K562 (cell line): ENCODE data around the gene SPTBN4. TPM values are rescaled to one million over a fixed set of nuclear protein-coding genes. Genes with fewer than 3 reads are reported as not detected.
A peak's percentile ranks its signal among the peaks of the same experiment; 100 is the strongest.

Source experiments
- CCAR2 ChIP-seq: fragments of 200-400 bp; formaldehyde crosslinking; IDR thresholded peaks from 2 replicates; pipeline ENCODE4 v1.6.1; 2017; ENCODE audit warnings: mild to moderate bottlenecking, low read depth, low read length
- CREB3L1 ChIP-seq: fragments of 450-650 bp; IDR thresholded peaks from 2 replicates; pipeline ENCODE4 v1.6.1; 2014; ENCODE audit warnings: low read depth, mild to moderate bottlenecking, moderate library complexity, borderline replicate concordance
- EZH2 ChIP-seq: IDR thresholded peaks from 2 replicates; pipeline ENCODE4 v1.6.1; 2012; ENCODE audit warnings: low read depth, mild to moderate bottlenecking, inconsistent platforms, low read length, borderline replicate concordance
- KDM4B ChIP-seq, 2 experiments: fragments of 450-650 bp in 1 of 2; sonication (generic) in 1 of 2; IDR thresholded peaks; 2 replicates each; pipeline ENCODE4 v1.6.1; 2016 to 2017; ENCODE audit warnings: borderline replicate concordance in 2 of 2, antibody characterized with exemption in 1 of 2, low read depth in 1 of 2, mild to moderate bottlenecking in 1 of 2
- ZFP91 ChIP-seq: sonication (generic); formaldehyde crosslinking; IDR thresholded peaks from 2 replicates; pipeline ENCODE4 v1.8.0; 2022; ENCODE audit warnings: mild to moderate bottlenecking, missing genetic modification reagents
- ZNF212 ChIP-seq: fragments of 450-650 bp; formaldehyde crosslinking; IDR thresholded peaks from 2 replicates; pipeline ENCODE4 v1.4.0; 2020; ENCODE audit warnings: mild to moderate bottlenecking
- ZNF280A ChIP-seq: fragments of 450-650 bp; IDR thresholded peaks from 2 replicates; pipeline ENCODE4 v1.6.1; 2018; ENCODE audit warnings: mild to moderate bottlenecking, low read depth; ENCODE audit not compliant: partially characterized antibody
- polyA plus RNA-seq, 8 experiments: library from polyadenylated mRNA; depleted of rRNA in 4 of 8; stranded (reverse) in 5 of 8; unstranded in 3 of 8; fragments of >200 nt; fragmentation: Nextera tagmentation in 2 of 8; fragmentation: Illumina TruSeq in 1 of 8; extraction: Ambion mirVana in 2 of 8; extraction: Trizol in 1 of 8; gene quantifications; 2 replicates each; pipeline versions ENCODE4 v1.2.1 to v1.2.3, GENCODE V29; 2011 to 2014; ENCODE audit warnings: inconsistent platforms in 1 of 8, missing spikeins in 1 of 8
- total RNA-seq, 7 experiments: library from RNA; depleted of rRNA in 6 of 7; stranded (reverse); fragments of >200 nt in 6 of 7; fragmentation: Illumina TruSeq in 2 of 7; extraction: Trizol in 2 of 7; gene quantifications; 2 replicates each; pipeline versions ENCODE4 v1.2.1 to v1.2.3, GENCODE V29; 2011 to 2021; ENCODE audit warnings: low replicate concordance in 1 of 7
- TF ChIP-seq, protein P1 (sequence below): fragments of 200-400 bp; formaldehyde crosslinking; IDR thresholded peaks from 2 replicates; pipeline ENCODE4 v1.6.1; 2017; ENCODE audit warnings: mild to moderate bottlenecking, low read depth, low read length, moderate library complexity
- TF ChIP-seq, protein P2 (sequence below): fragments of 150-350 bp; IDR thresholded peaks from 2 replicates; pipeline ENCODE4 v1.6.1; 2014; ENCODE audit warnings: low read depth, mild to moderate bottlenecking, low read length, borderline replicate concordance
- TF ChIP-seq, protein P3 (sequence below): fragments of 200-800 bp; sonication (Bioruptor generic); IDR thresholded peaks from 2 replicates; pipeline ENCODE4 v1.6.1; 2017; ENCODE audit warnings: missing genetic modification characterization, missing compliant biosample characterization

SPTBN4 gene
- total and polyA plus RNA-seq, 9 of the 15 experiments (the other 6 are each of a cell fraction or from before 2014, with no cell fraction given): 0.01 to 1.5 (median 0.86) TPM

DNA sequence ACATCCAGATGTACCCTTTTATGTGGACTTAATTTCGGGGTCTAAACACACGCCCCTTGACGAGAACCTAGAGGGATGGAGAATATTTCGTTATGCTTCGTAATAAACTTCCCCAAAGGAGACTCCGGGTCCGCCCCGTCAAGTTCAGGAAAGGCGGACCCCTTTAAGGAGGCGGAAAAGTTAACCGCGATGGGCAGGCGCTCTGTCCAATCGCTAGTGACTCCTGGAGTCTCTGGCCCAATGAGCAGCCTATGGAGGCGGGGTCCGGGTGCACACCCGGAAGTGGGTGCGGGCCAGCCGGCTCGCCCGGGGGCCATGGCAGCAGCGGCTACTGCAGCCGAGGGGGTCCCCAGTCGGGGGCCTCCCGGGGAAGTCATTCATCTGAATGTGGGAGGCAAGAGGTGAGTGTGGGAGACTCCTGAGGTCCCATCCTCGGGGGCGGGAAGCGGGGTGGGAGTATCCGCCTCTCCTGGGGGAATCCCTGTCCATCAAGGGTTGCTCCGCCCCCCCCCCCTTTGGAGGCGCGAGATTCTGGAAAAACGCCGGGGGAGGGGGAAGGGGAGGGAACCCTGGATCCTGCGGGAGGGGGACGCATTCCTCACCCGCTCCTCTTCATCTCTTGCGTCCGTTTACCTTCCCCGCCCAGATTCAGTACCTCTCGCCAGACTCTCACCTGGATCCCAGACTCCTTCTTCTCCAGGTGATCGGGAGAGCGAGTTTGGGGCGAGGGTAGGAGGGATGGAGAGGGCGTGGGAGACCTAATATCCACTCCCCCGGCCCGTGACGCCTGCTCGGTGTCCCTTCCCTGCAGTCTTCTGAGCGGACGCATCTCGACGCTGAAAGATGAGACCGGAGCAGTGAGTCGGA is 110.0 kb downstream of the SPTBN4 start, which contains the start of gene SHKBP1 (continued):
- TF ChIP-seq CREB3L1 (0 out of 2 replicates have a peak, but pooled peaks have one; percentile 21), ZFP91 (CRISPR knock-in tag) (peak; percentile 97), KDM4B (IDR thresholded peaks at IDR 0.05; ENCODE audit: borderline replicate concordance in 2 of 2, low read depth in 1 of 2) (peak in 1 of 2 experiments; percentile 56; a peak in 1 of 4 replicates), EZH2 (no peak), ZNF280A (no peak), ZNF212 (CRISPR knock-in tag) (no peak), CCAR2 (no peak)
- TF ChIP-seq, protein P1, sequence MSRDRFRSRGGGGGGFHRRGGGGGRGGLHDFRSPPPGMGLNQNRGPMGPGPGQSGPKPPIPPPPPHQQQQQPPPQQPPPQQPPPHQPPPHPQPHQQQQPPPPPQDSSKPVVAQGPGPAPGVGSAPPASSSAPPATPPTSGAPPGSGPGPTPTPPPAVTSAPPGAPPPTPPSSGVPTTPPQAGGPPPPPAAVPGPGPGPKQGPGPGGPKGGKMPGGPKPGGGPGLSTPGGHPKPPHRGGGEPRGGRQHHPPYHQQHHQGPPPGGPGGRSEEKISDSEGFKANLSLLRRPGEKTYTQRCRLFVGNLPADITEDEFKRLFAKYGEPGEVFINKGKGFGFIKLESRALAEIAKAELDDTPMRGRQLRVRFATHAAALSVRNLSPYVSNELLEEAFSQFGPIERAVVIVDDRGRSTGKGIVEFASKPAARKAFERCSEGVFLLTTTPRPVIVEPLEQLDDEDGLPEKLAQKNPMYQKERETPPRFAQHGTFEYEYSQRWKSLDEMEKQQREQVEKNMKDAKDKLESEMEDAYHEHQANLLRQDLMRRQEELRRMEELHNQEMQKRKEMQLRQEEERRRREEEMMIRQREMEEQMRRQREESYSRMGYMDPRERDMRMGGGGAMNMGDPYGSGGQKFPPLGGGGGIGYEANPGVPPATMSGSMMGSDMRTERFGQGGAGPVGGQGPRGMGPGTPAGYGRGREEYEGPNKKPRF: no peak
- TF ChIP-seq, protein P2, sequence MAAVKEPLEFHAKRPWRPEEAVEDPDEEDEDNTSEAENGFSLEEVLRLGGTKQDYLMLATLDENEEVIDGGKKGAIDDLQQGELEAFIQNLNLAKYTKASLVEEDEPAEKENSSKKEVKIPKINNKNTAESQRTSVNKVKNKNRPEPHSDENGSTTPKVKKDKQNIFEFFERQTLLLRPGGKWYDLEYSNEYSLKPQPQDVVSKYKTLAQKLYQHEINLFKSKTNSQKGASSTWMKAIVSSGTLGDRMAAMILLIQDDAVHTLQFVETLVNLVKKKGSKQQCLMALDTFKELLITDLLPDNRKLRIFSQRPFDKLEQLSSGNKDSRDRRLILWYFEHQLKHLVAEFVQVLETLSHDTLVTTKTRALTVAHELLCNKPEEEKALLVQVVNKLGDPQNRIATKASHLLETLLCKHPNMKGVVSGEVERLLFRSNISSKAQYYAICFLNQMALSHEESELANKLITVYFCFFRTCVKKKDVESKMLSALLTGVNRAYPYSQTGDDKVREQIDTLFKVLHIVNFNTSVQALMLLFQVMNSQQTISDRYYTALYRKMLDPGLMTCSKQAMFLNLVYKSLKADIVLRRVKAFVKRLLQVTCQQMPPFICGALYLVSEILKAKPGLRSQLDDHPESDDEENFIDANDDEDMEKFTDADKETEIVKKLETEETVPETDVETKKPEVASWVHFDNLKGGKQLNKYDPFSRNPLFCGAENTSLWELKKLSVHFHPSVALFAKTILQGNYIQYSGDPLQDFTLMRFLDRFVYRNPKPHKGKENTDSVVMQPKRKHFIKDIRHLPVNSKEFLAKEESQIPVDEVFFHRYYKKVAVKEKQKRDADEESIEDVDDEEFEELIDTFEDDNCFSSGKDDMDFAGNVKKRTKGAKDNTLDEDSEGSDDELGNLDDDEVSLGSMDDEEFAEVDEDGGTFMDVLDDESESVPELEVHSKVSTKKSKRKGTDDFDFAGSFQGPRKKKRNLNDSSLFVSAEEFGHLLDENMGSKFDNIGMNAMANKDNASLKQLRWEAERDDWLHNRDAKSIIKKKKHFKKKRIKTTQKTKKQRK: peak; percentile 69; the same call in 1 of the 2 replicates
- TF ChIP-seq, protein P3, sequence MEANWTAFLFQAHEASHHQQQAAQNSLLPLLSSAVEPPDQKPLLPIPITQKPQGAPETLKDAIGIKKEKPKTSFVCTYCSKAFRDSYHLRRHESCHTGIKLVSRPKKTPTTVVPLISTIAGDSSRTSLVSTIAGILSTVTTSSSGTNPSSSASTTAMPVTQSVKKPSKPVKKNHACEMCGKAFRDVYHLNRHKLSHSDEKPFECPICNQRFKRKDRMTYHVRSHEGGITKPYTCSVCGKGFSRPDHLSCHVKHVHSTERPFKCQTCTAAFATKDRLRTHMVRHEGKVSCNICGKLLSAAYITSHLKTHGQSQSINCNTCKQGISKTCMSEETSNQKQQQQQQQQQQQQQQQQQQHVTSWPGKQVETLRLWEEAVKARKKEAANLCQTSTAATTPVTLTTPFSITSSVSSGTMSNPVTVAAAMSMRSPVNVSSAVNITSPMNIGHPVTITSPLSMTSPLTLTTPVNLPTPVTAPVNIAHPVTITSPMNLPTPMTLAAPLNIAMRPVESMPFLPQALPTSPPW (CRISPR knock-in tag): peak; percentile 96
